ENCODE data around the gene EOMES.
A peak's percentile ranks its signal among the peaks of the same experiment; 100 is the strongest.

Gene EOMES

GRCh38 chr3:27720899-27721716 lies 1.0 kb downstream of the EOMES start:
- DNase-seq (ENCODE audit: low spot score): no peak

- DNase-seq (ENCODE audit: low spot score): no peak
These were observed 2.7 kb downstream of the EOMES start for GRCh38 chr3:27719314-27720003.

- no peak for DNase-seq (ENCODE audit: low spot score)
These were observed 3.7 kb downstream of the EOMES start for GRCh38 chr3:27718459-27718858.

GRCh38 chr3:27717200-27717852 lies 4.8 kb downstream of the EOMES start:
- DNase-seq (ENCODE audit: low spot score): no peak

GRCh38 chr3:27716309-27716708 lies 5.8 kb downstream of the EOMES start:
- no peak for DNase-seq (ENCODE audit: low spot score)

- no peak for DNase-seq (ENCODE audit: low spot score)
These were observed 6.3 kb downstream of the EOMES start for GRCh38 chr3:27715863-27716262.

GRCh38 chr3:27715454-27715806 lies 6.7 kb downstream of the EOMES start:
- peak; percentile 10 for DNase-seq (ENCODE audit: low spot score)

GRCh38 chr3:27714692-27715453 lies 7.2 kb downstream of the EOMES start:
- DNase-seq (ENCODE audit: low spot score): peak; percentile 64

- no peak for DNase-seq (ENCODE audit: low spot score)
These were observed 8.0 kb downstream of the EOMES start for GRCh38 chr3:27714146-27714526.

GRCh38 chr3:27713435-27714145 lies 8.5 kb downstream of the EOMES start:
- DNase-seq (ENCODE audit: low spot score): peak; percentile 15

GRCh38 chr3:27713078-27713423 lies 9.1 kb downstream of the EOMES start:
- peak; percentile 4 for DNase-seq (ENCODE audit: low spot score)

- peak; percentile 84 for DNase-seq (ENCODE audit: low spot score)
These were observed 9.7 kb downstream of the EOMES start for GRCh38 chr3:27712136-27713077.

GRCh38 chr3:27708250-27708649 lies 13.9 kb downstream of the EOMES start:
- DNase-seq (ENCODE audit: low spot score): no peak

- DNase-seq (ENCODE audit: low spot score): no peak
These were observed 23.1 kb downstream of the EOMES start for GRCh38 chr3:27699067-27699466.

- no peak for DNase-seq (ENCODE audit: low spot score)
These were observed 25.2 kb downstream of the EOMES start for GRCh38 chr3:27696906-27697305.

- no peak for DNase-seq (ENCODE audit: low spot score)
These were observed 26.5 kb downstream of the EOMES start for GRCh38 chr3:27695636-27696035.

GRCh38 chr3:27688053-27688452 lies 34.1 kb downstream of the EOMES start:
- DNase-seq (ENCODE audit: low spot score): no peak

- DNase-seq (ENCODE audit: low spot score): no peak
These were observed 35.5 kb downstream of the EOMES start for GRCh38 chr3:27686642-27687041.

GRCh38 chr3:27685474-27685873 lies 36.6 kb downstream of the EOMES start:
- DNase-seq (ENCODE audit: low spot score): no peak

- no peak for DNase-seq (ENCODE audit: low spot score)
These were observed 37.8 kb downstream of the EOMES start for GRCh38 chr3:27684302-27684701.
